ENCODE data around the gene ATP5F1D.

The ATP5F1D gene

DNA sequence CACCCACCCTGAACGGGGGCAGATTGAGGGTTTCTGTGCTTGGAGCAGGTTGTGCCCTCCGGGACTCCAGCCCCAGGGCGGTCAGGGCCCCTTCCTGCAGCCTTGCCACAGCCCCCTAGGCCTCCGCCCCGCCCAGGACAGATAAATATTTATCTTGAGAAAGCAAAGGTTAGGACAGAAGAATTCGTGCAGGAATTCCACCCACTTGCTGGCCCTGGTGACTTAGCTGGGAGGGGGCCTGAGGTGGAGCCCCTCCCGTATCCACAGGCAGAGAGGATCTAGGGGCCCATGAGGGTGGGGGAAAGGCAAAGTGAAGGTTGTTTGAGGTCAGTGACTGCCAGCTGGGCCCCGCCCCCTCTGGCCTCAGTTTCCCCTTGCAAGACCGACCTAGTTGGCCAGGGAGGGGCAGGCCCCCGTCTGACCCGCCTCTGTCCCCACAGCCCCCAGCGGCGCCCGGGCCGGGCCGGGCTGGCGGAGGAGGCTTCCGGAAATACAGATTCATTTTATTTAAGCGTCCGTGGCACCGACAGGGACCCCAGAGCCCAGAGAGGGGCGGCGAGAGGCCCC lies 12.0 kb downstream of the ATP5F1D start:
- Histone ChIP-seq H3K9me3 (ENCODE audit: control insufficient read depth, low read length) (no peaks in the 10 kb centered on the region), H3K9ac (no peak overlapping the region), H3K4me3 (ENCODE audit: low read depth, low read length) (no peak overlapping the region), H3K36me3 (ENCODE audit: control insufficient read depth, insufficient read depth, low read length) (no peaks in the 10 kb centered on the region), H3K27me3 (ENCODE audit: control insufficient read depth, insufficient read depth, low read length) (no peaks in the 10 kb centered on the region), H3K4me2 (ENCODE audit: low read length) (no peak overlapping the region), H3K4me1 (peaks cover 3% of the 10 kb centered on the region), H3K27ac (peak overlapping the region; percentile 64), H3K79me2 (peaks cover 7% of the 10 kb centered on the region), H2AFZ (no peak overlapping the region)
- TF ChIP-seq, protein P1, sequence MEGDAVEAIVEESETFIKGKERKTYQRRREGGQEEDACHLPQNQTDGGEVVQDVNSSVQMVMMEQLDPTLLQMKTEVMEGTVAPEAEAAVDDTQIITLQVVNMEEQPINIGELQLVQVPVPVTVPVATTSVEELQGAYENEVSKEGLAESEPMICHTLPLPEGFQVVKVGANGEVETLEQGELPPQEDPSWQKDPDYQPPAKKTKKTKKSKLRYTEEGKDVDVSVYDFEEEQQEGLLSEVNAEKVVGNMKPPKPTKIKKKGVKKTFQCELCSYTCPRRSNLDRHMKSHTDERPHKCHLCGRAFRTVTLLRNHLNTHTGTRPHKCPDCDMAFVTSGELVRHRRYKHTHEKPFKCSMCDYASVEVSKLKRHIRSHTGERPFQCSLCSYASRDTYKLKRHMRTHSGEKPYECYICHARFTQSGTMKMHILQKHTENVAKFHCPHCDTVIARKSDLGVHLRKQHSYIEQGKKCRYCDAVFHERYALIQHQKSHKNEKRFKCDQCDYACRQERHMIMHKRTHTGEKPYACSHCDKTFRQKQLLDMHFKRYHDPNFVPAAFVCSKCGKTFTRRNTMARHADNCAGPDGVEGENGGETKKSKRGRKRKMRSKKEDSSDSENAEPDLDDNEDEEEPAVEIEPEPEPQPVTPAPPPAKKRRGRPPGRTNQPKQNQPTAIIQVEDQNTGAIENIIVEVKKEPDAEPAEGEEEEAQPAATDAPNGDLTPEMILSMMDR (IDR thresholded peaks at IDR 0.05), result no peak

DNA sequence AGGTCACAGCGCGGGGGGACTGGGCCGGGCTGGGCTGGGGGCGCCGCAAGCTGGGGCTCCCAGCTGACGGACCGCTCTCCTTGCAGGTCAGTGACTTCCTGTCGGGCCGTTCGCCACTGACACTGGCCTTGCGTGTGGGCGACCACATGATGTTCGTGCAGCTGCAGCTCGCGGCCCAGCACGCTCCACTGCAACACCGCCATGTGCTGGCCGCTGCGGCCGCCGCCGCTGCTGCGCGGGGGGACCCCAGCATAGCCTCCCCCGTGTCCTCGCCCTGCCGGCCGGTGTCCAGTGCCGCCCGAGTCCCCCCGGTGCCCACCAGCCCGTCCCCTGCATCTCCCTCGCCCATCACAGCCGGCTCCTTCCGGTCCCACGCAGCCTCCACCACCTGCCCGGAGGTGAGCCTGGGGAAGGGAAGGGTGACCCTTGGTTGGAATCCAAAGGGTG lies 12.6 kb downstream of the ATP5F1D start:
- H3K9ac ChIP-seq, result no peak overlapping the region
- H3K27ac ChIP-seq, result peak overlapping the region; percentile 64
- H3K9me3 ChIP-seq (ENCODE audit: control insufficient read depth, low read length), result no peaks in the 10 kb centered on the region
- H2AFZ ChIP-seq, result no peak overlapping the region
- peaks cover 7% of the 10 kb centered on the region for H3K79me2 ChIP-seq
- H3K36me3 ChIP-seq (ENCODE audit: control insufficient read depth, insufficient read depth, low read length), result no peaks in the 10 kb centered on the region
- TF ChIP-seq, protein P1 (IDR thresholded peaks at IDR 0.05), result no peak
- H3K4me3 ChIP-seq (ENCODE audit: low read depth, low read length), result no peak overlapping the region
- H3K4me2 ChIP-seq (ENCODE audit: low read length), result no peak overlapping the region
- peaks cover 3% of the 10 kb centered on the region for H3K4me1 ChIP-seq
- no peaks in the 10 kb centered on the region for H3K27me3 ChIP-seq (ENCODE audit: control insufficient read depth, insufficient read depth, low read length)

DNA sequence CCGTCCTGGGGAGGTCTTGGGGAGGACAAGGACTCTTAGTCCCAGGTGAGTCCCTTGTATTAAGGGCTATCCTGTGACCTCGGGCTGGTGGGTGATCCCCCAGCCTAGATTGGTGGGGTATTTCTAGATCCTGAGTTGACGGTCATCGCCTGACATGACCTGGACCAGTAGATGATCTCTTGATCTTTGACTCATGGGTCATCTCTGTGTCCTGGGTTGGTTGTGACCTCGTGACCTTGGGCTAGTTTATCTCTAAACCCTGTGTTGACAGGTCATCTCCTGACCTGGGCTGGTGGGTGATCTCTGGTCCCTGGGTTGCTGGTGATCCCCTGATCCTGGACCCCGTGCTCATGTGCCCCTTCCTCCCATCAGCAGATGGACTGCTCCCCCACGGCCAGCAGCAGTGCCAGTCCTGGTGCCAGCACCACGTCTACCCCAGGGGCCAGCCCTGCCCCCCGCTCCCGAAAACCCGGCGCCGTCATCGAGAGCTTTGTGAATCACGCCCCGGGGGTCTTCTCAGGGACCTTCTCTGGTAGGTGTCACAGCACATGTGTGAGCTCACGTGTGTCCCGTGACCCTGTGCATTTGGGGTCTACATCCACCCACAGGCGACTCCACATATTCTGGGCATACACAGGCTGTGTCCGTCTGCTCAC lies 13.1 kb downstream of the ATP5F1D start:
- peak overlapping the region; percentile 29 for H3K27ac ChIP-seq
- peaks cover 7% of the 10 kb centered on the region for H3K79me2 ChIP-seq
- H3K4me1 ChIP-seq, result peaks cover 3% of the 10 kb centered on the region
- no peak overlapping the region for H3K9ac ChIP-seq
- H2AFZ ChIP-seq, result no peak overlapping the region
- H3K4me3 ChIP-seq (ENCODE audit: low read depth, low read length), result no peak overlapping the region
- no peaks in the 10 kb centered on the region for H3K27me3 ChIP-seq (ENCODE audit: control insufficient read depth, insufficient read depth, low read length)
- TF ChIP-seq, protein P1 (IDR thresholded peaks at IDR 0.05), result no peak
- no peak overlapping the region for H3K4me2 ChIP-seq (ENCODE audit: low read length)
- H3K36me3 ChIP-seq (ENCODE audit: control insufficient read depth, insufficient read depth, low read length), result no peaks in the 10 kb centered on the region
- no peaks in the 10 kb centered on the region for H3K9me3 ChIP-seq (ENCODE audit: control insufficient read depth, low read length)

DNA sequence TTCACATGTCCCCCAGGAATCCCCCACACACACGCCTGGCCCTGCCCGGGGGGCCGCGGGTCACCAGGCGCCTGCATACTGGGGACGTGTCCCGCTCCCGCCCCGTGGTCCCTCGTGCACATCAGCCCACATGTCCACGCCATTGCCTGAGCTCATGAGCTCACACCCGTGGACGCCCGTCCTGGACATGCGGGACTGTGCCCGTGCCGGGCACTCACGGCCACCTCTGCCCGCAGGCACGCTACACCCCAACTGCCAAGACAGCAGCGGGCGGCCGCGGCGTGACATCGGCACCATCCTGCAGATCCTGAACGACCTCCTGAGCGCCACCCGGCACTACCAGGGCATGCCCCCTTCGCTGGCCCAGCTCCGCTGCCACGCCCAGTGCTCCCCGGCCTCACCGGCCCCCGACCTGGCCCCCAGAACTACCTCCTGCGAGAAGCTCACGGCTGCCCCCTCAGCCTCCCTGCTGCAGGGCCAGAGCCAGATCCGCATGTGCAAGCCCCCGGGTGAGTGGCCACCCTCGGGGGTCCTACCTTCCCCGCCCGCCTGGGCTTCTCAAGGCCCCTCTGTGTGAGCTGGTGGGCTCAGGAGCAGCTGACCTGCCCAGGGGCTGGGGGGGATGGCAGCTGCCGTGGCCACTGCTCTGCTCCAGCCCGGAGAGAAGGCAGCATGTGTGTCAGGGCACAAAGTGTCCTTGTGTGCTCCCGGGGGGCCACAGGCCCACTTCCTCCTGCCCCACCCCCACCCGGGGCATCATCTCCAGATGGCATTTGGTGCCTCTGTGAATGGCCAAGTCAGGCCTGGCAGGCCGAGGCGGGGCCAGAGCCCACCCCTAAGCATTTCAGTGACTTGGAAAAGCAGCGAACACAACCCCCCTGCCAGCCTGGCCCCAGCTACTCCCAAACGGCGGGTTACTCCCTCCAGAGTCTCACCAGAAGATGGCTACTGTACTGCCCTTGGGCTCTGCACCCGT lies 13.9 kb downstream of the ATP5F1D start:
- Histone ChIP-seq H3K9me3 (ENCODE audit: control insufficient read depth, low read length) (no peaks in the 10 kb centered on the region), H3K36me3 (ENCODE audit: control insufficient read depth, insufficient read depth, low read length) (no peaks in the 10 kb centered on the region), H3K4me2 (ENCODE audit: low read length) (no peak overlapping the region), H2AFZ (no peak overlapping the region), H3K27ac (no peak overlapping the region), H3K9ac (no peak overlapping the region), H3K4me1 (peaks cover 6% of the 10 kb centered on the region), H3K27me3 (ENCODE audit: control insufficient read depth, insufficient read depth, low read length) (no peaks in the 10 kb centered on the region), H3K79me2 (peaks cover 7% of the 10 kb centered on the region), H3K4me3 (ENCODE audit: low read depth, low read length) (no peak overlapping the region)
- TF ChIP-seq, protein P1 (IDR thresholded peaks at IDR 0.05), result no peak
